Endothelial cell of umbilical vein (primary cell): ENCODE results near the gene UBE2E1. TPM values are rescaled to one million over a fixed set of nuclear protein-coding genes. Genes with fewer than 3 reads are reported as not detected.
"Not testable (repeated sequence)": the region's sequence is repeated elsewhere in the genome, so short reads cannot be mapped to it uniquely, and the experiment has no call there.

Experiments used
- BruUV-seq: library from RNA; stranded (reverse); fragments of 400-500 nt; replicated peaks from 2 replicates; lab custom pipeline; 2021; lab: Mats Ljungman, UMichigan
- CTCF ChIA-PET: fragments of 300-600, 350-600 bp; sonication (Branson Sonifier 250); formaldehyde crosslinking; loops from one replicate; lab custom pipeline; 2021; ENCODE audit warnings: antibody characterized with exemption, inconsistent platforms; lab: Charles Lee
- POLR2A ChIA-PET: fragments of 300-600, 350-600 bp; sonication (Branson Sonifier 250); formaldehyde crosslinking; loops from one replicate; lab custom pipeline; 2021; ENCODE audit warnings: antibody characterized with exemption, inconsistent platforms; lab: Charles Lee
- DNase-seq: peaks from one replicate; pipeline ENCODE4 v3.0.0-alpha.2; 2011; ENCODE audit warnings: low read depth, low spot score
- FAIRE-seq: peaks from 2 replicates; lab custom pipeline; 2011; peaks lifted over from hg19 to GRCh38; lab: Jason Lieb, UNC
- H2AFZ ChIP-seq: 2 replicates; pipeline ENCODE4 v1.6.0; 2012; ENCODE audit warnings: low read depth, low read length, control low read depth, inconsistent platforms
- H3K27ac ChIP-seq: 2 replicates; pipeline ENCODE4 v1.5.1; 2011; ENCODE audit warnings: low read depth, mild to moderate bottlenecking, control low read depth, low read length, moderate library complexity; ENCODE audit not compliant: insufficient read depth
- H3K27me3 ChIP-seq, 2 experiments: 2 replicates each; pipeline versions ENCODE4 v1.6.0 to v1.6.1; 2011; ENCODE audit warnings: low read length in 2 of 2, mixed read lengths in 1 of 2; ENCODE audit not compliant: control insufficient read depth in 2 of 2, insufficient read depth in 2 of 2
- H3K36me3 ChIP-seq, 2 experiments: 2 replicates in 1 of 2; 3 replicates in 1 of 2; pipeline ENCODE4 v1.5.1; 2011; ENCODE audit warnings: low read length in 2 of 2, mild to moderate bottlenecking in 1 of 2, moderate library complexity in 1 of 2; ENCODE audit not compliant: control insufficient read depth in 2 of 2, insufficient read depth in 2 of 2; ENCODE audit errors: extremely low read depth in 1 of 2
- H3K4me1 ChIP-seq: 3 replicates; pipeline ENCODE4 v1.5.1; 2011; ENCODE audit warnings: mild to moderate bottlenecking, low read length; ENCODE audit not compliant: control insufficient read depth, insufficient read depth; ENCODE audit errors: extremely low read depth
- H3K4me2 ChIP-seq: 2 replicates; pipeline ENCODE4 v1.6.1; 2011; ENCODE audit warnings: low read length, control low read depth, mixed read lengths; ENCODE audit not compliant: insufficient read depth
- H3K4me3 ChIP-seq, 3 experiments: fragments of 200-600 bp in 1 of 3; sonication (generic), shearing (Covaris generic) in 1 of 3; replicated peaks in 1 of 3; 2 replicates each; pipeline ENCODE4 v1.5.1; 2011 to 2016; ENCODE audit warnings: control low read depth in 3 of 3, low read length in 3 of 3, mild to moderate bottlenecking in 2 of 3, inconsistent platforms in 1 of 3, low read depth in 1 of 3, moderate library complexity in 1 of 3; ENCODE audit not compliant: insufficient read depth in 1 of 3
- H3K79me2 ChIP-seq: 2 replicates; pipeline ENCODE4 v1.6.0; 2012; ENCODE audit warnings: low read length, inconsistent platforms; ENCODE audit not compliant: control insufficient read depth, insufficient read depth
- H3K9ac ChIP-seq: replicated peaks from 2 replicates; pipeline ENCODE3; 2011; ENCODE audit warnings: low read length, control low read depth; ENCODE audit not compliant: insufficient read depth; ENCODE audit errors: extremely low read depth
- H3K9me1 ChIP-seq: replicated peaks from 3 replicates; pipeline ENCODE4 v1.6.0; 2011; ENCODE audit warnings: mild to moderate bottlenecking, low read length; ENCODE audit not compliant: control insufficient read depth, insufficient read depth; ENCODE audit errors: extremely low read depth
- H3K9me3 ChIP-seq: replicated peaks from 2 replicates; pipeline ENCODE4 v1.5.1; 2012; ENCODE audit warnings: low read length, inconsistent platforms; ENCODE audit not compliant: control insufficient read depth, insufficient read depth
- H4K20me1 ChIP-seq: replicated peaks from 2 replicates; pipeline ENCODE3; 2011; ENCODE audit warnings: mild to moderate bottlenecking, low read length; ENCODE audit not compliant: control insufficient read depth, insufficient read depth; ENCODE audit errors: extremely low read depth
- EZH2 ChIP-seq: IDR thresholded peaks from 2 replicates; pipeline ENCODE4 v1.6.1; 2012; ENCODE audit warnings: borderline replicate concordance, low read depth, mild to moderate bottlenecking, moderate library complexity, low read length, inconsistent platforms; ENCODE audit not compliant: severe bottlenecking
- FOS ChIP-seq: IDR thresholded peaks from 2 replicates; pipeline ENCODE4 v1.6.1; 2011; ENCODE audit warnings: mild to moderate bottlenecking, low read length, moderate library complexity, borderline replicate concordance; ENCODE audit not compliant: insufficient read depth
- GATA2 ChIP-seq: IDR thresholded peaks from 2 replicates; pipeline ENCODE4 v1.7.0; 2011; ENCODE audit warnings: low read depth, mild to moderate bottlenecking, moderate library complexity, mixed read lengths, low read length; ENCODE audit not compliant: insufficient read length, insufficient read depth
- JUN ChIP-seq: IDR thresholded peaks from 2 replicates; pipeline ENCODE4 v1.6.1; 2011; ENCODE audit warnings: borderline replicate concordance, low read depth; ENCODE audit not compliant: insufficient read length, insufficient read depth
- MYC ChIP-seq: IDR thresholded peaks from one replicate; pipeline ENCODE4 v1.6.1; 2011; ENCODE audit warnings: mild to moderate bottlenecking, low read depth, low read length
- POLR2A ChIP-seq: IDR thresholded peaks from 2 replicates; pipeline ENCODE4 v1.6.1; 2012; ENCODE audit warnings: low read depth, mild to moderate bottlenecking, control low read depth, low read length
- POLR2AphosphoS5 ChIP-seq: IDR thresholded peaks from 2 replicates; pipeline ENCODE4 v1.6.1; 2012; ENCODE audit warnings: low read depth, mild to moderate bottlenecking, control low read depth, low read length, moderate library complexity; ENCODE audit not compliant: insufficient read depth
- dilution Hi-C: fragments of 300-500 bp; cut with MboI; formaldehyde crosslinking; loops from one replicate; pipeline ENCODE4 v1.15.0; 2019; ENCODE audit warnings: low sequenced_read_pairs; ENCODE audit not compliant: extremely low pct_ligation_motif_present
- intact Hi-C: fragments of 100-400 bp; cut with micrococcal nuclease; formaldehyde crosslinking; loops from one replicate; pipeline ENCODE4 v1.10.0; 2022
- polyA plus RNA-seq, 4 experiments: library from polyadenylated mRNA; depleted of rRNA in 3 of 4; stranded (reverse) in 3 of 4; unstranded in 1 of 4; fragments of >200 nt; gene quantifications; 2 replicates each; pipeline versions ENCODE4 v1.2.1 to v1.2.3, GENCODE V29; 2011 to 2012; ENCODE audit warnings: missing spikeins in 1 of 4
- total RNA-seq: library from RNA; stranded (reverse); gene quantifications from 2 replicates; pipeline ENCODE4 v1.2.3, GENCODE V29; 2021
- TF ChIP-seq, protein P1 (sequence below), 2 donors: IDR thresholded peaks; 1 replicate in 1 of 2; 2 replicates in 1 of 2; pipeline ENCODE4 v1.5.1; 2011; ENCODE audit warnings: low read length in 2 of 2, mild to moderate bottlenecking in 2 of 2, moderate library complexity in 2 of 2, control low read depth in 1 of 2, inconsistent platforms in 1 of 2, low read depth in 1 of 2; ENCODE audit not compliant: insufficient read depth in 1 of 2; ENCODE audit errors: extremely low read depth in 1 of 2
- TF ChIP-seq, protein P2 (sequence below): IDR thresholded peaks from 2 replicates; pipeline ENCODE4 v1.6.1; 2011; ENCODE audit not compliant: insufficient read depth, insufficient read length

UBE2E1 gene
- total and polyA plus RNA-seq, 2 donors (not counting 3 experiments of a cell fraction or from before 2014, with no cell fraction given), result 72.7 to 114 TPM

DNA sequence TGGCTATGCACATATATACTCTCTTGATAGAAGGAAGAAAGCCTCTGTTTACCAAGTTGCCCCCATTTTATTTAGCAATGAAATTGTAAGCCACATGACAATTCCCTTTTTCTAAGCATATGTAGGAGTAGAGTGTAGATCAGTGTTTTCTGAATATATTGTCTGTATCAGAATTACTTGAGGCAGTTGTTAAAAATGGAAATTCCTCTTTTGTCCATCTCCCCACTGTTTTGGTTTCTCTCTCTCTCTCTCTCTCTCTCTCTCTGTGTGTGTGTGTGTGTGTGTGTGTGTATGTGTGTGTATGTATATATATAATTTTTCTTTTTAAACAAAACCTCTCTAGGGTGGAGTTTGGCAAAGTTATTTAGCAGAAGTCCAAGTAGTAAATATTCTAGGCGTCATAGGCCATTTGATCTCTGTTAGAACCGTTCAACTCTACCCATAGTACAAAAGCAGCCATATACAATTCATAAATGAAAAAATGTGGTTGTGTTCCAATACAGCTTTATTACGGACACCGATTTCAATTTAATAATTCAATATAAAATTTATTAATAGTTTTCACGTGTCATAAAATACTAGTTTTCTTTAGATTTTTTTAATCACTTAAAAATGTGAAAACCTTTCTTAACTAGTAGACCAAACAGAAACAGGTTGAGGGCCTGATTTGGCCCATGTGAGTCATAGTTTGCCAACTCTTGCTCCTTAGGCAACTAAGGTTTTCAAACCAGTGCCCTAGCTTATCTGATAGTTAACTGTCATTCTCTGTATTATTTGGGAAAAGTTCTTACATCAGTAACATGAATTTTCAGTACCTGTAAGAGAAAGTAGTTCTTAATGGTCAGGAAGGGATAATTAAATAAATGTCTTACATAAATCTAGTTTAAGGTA is 39.8 kb downstream of the UBE2E1 start:
- Histone ChIP-seq H3K36me3 (no peaks in the 10 kb centered on the region), H3K79me2 (peaks cover 67% of the 10 kb centered on the region), H3K4me2 (no peak overlapping the region), H2AFZ (no peak overlapping the region), H3K9ac (no peak overlapping the region), H3K9me3 (no peaks in the 10 kb centered on the region), H3K4me3 (no peak overlapping the region), H3K27ac (no peak overlapping the region), H3K27me3 (no peaks in the 10 kb centered on the region), H4K20me1 (peaks cover 4% of the 10 kb centered on the region), H3K4me1 (no peaks in the 10 kb centered on the region), H3K9me1 (no peaks in the 10 kb centered on the region)
- no TSS peak for BruUV-seq
- CTCF ChIA-PET, result interaction anchor here (1.4 to 2.5 kb wide), 5 partner anchors 9 to 43 kb away, joined by 3 to 10 read pairs (median 9); no protein-coding TSS in a partner anchor
- intact Hi-C loops, result no loop called here
- POLR2A ChIA-PET, result no interaction called here
- dilution Hi-C loops, result no loop called here
- TF ChIP-seq JUN, result no peak
- no peak for TF ChIP-seq POLR2AphosphoS5
- no peak for TF ChIP-seq FOS
- TF ChIP-seq, protein P1, sequence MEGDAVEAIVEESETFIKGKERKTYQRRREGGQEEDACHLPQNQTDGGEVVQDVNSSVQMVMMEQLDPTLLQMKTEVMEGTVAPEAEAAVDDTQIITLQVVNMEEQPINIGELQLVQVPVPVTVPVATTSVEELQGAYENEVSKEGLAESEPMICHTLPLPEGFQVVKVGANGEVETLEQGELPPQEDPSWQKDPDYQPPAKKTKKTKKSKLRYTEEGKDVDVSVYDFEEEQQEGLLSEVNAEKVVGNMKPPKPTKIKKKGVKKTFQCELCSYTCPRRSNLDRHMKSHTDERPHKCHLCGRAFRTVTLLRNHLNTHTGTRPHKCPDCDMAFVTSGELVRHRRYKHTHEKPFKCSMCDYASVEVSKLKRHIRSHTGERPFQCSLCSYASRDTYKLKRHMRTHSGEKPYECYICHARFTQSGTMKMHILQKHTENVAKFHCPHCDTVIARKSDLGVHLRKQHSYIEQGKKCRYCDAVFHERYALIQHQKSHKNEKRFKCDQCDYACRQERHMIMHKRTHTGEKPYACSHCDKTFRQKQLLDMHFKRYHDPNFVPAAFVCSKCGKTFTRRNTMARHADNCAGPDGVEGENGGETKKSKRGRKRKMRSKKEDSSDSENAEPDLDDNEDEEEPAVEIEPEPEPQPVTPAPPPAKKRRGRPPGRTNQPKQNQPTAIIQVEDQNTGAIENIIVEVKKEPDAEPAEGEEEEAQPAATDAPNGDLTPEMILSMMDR (IDR thresholded peaks at IDR 0.05; ENCODE audit: extremely low read depth in 1 of 2, insufficient read depth in 1 of 2, low read depth in 1 of 2, low read length in 2 of 2), result no peak
- TF ChIP-seq GATA2, result no peak
- TF ChIP-seq EZH2, result no peak
- TF ChIP-seq, protein P2, sequence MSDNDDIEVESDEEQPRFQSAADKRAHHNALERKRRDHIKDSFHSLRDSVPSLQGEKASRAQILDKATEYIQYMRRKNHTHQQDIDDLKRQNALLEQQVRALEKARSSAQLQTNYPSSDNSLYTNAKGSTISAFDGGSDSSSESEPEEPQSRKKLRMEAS, result no peak
- TF ChIP-seq MYC, result no peak
- no peak for TF ChIP-seq POLR2A
- FAIRE-seq (no peak), DNase-seq (no peak)

DNA sequence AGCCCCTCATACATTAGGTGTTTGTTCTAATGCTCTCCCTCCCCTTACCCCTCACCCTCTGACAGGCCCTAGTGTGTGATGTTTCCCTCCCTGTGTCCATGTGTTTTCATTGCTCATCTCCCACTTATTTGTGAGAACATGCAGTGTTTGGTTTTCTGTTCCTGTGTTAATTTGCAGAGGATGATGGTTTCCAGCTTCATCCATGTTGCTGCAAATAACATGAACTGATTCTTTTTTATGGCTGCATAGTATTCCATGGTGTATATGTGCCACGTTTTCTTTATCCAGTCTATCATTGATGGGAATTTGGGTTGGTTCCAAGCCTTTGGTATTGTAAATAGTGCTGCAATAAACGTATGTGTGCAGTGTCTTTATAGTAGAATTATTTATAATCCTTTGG is 43.7 kb downstream of the UBE2E1 start:
- POLR2A ChIA-PET, H3K4me3 ChIP-seq, intact Hi-C loops, H3K4me1 ChIP-seq, H2AFZ ChIP-seq, H3K4me2 ChIP-seq, H3K9ac ChIP-seq, H3K36me3 ChIP-seq, dilution Hi-C loops, FAIRE-seq, H4K20me1 ChIP-seq, CTCF ChIA-PET, DNase-seq, H3K27ac ChIP-seq, H3K27me3 ChIP-seq, H3K9me3 ChIP-seq, BruUV-seq, H3K9me1 ChIP-seq: not testable (repeated sequence)
- peaks cover 67% of the 10 kb centered on the region for H3K79me2 ChIP-seq
